Measurements from ENCODE around the gene PRM1.

DNA sequence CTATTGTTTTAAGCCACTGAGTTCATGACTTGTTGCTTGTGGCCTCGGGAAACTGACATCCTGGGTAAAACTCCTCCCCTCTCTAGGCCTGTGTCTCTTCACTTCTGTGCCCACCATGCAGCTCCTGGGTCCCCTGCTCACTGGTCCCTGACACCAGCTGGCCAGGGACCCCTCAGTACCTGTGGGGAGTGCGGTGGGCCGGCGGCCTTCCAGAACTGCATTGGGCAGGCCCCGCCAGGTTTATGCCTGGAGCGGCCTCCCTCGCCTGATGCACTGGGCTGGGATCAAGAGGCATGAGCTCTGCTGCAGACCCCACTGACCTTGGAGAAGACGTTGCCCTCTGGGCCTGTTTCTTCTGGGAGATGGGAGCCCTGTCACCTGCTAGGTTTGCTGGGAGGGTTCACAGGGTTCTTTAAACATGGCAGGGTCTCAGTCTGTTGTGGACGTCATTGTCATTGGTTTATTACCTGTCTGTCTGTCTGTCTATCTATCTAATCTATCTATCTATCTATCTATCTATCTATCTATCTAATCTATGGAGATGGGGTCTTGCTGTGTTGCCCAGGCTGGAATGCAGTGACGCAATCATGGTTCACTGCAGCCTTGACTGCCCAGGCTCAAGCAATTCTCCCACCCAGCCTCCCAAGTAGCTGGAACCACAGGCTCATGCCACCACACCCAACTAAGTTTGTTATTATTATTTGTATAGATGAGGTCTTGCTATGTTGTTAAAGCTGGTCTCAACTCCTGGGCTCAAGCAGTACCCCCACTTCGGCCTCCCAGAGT lies 42.6 kb upstream of the PRM1 start:
- TF ChIP-seq CTBP1 (IDR thresholded peaks at IDR 0.05; ENCODE audit: borderline replicate concordance), result no peak
- TF ChIP-seq SUZ12 (IDR thresholded peaks at IDR 0.05), result no peak
